ENCODE data around the gene ZKSCAN8. TPM values are rescaled to one million over a fixed set of nuclear protein-coding genes. Genes with fewer than 3 reads are reported as not detected.
A peak's percentile ranks its signal among the peaks of the same experiment; 100 is the strongest.

ZKSCAN8 gene
- total RNA-seq, 2 donors from 2014 or later, result 29.0 to 41.6 TPM

- peak; percentile 94 for DNase-seq
- H3K9me3 ChIP-seq (ENCODE audit: control insufficient read depth, low read length), result no peaks in the 10 kb centered on the region
- no peak overlapping the region for H3K9ac ChIP-seq (ENCODE audit: extremely low read depth, low read length, poor library complexity, severe bottlenecking)
- peak overlapping the region; percentile 84 for H3K4me3 ChIP-seq (ENCODE audit: low read length)
- Mint-ChIP-seq H3K9me3 (peaks cover 6% of the 10 kb centered on the region), H3K27me3 (ENCODE audit: insufficient read depth) (peaks cover 59% of the 10 kb centered on the region), H3K4me1 (peaks cover 5% of the 10 kb centered on the region), H3K4me3 (peak overlapping the region; percentile 76), H3K36me3 (ENCODE audit: low read depth) (no peaks in the 10 kb centered on the region), H3K27ac (peak overlapping the region; percentile 64)
- H3K4me1 ChIP-seq (ENCODE audit: control insufficient read depth, insufficient read depth, low read length), result peaks cover 4% of the 10 kb centered on the region
- peaks cover 54% of the 10 kb centered on the region for H3K27me3 ChIP-seq (ENCODE audit: control insufficient read depth, insufficient read depth, low read length, poor library complexity, severe bottlenecking)
- WGBS, 2 experiments (ENCODE audit: insufficient coverage in 1 of 2, insufficient read length in 1 of 2), result 4 to 8% methylated on average over 14 to 54 of the region's 54 CpGs
- no peaks in the 10 kb centered on the region for H3K36me3 ChIP-seq (ENCODE audit: control insufficient read depth, insufficient read depth, low read length)
- TF ChIP-seq CTCF (conservative IDR thresholded peaks at IDR 0.05), result peak; percentile 77
- H3K27ac ChIP-seq (ENCODE audit: low read depth, low read length), result no peak overlapping the region
Measured at GRCh38 chr6:28104392-28105244, 37.1 kb upstream of the ZKSCAN8 start.

- peak overlapping the region; percentile 76 for H3K4me3 Mint-ChIP-seq
- H3K4me1 Mint-ChIP-seq, result peaks cover 5% of the 10 kb centered on the region
- peaks cover 59% of the 10 kb centered on the region for H3K27me3 Mint-ChIP-seq (ENCODE audit: insufficient read depth)
- no peak overlapping the region for H3K9ac ChIP-seq (ENCODE audit: extremely low read depth, low read length, poor library complexity, severe bottlenecking)
- no peak for DNase-seq
- no peaks in the 10 kb centered on the region for H3K36me3 ChIP-seq (ENCODE audit: control insufficient read depth, insufficient read depth, low read length)
- H3K9me3 Mint-ChIP-seq, result peaks cover 6% of the 10 kb centered on the region
- H3K9me3 ChIP-seq (ENCODE audit: control insufficient read depth, low read length), result no peaks in the 10 kb centered on the region
- WGBS, 2 experiments (ENCODE audit: insufficient coverage in 1 of 2, insufficient read length in 1 of 2), result 37 to 47% methylated on average over 3 to 5 of the region's 5 CpGs
- H3K27ac ChIP-seq (ENCODE audit: low read depth, low read length), result no peak overlapping the region
- H3K27me3 ChIP-seq (ENCODE audit: control insufficient read depth, insufficient read depth, low read length, poor library complexity, severe bottlenecking), result peaks cover 53% of the 10 kb centered on the region
- peak overlapping the region; percentile 84 for H3K4me3 ChIP-seq (ENCODE audit: low read length)
- no peaks in the 10 kb centered on the region for H3K36me3 Mint-ChIP-seq (ENCODE audit: low read depth)
- H3K27ac Mint-ChIP-seq, result no peak overlapping the region
- TF ChIP-seq CTCF (conservative IDR thresholded peaks at IDR 0.05), result no peak
- H3K4me1 ChIP-seq (ENCODE audit: control insufficient read depth, insufficient read depth, low read length), result peaks cover 4% of the 10 kb centered on the region
Measured at GRCh38 chr6:28105245-28105639, 36.4 kb upstream of the ZKSCAN8 start.

DNA sequence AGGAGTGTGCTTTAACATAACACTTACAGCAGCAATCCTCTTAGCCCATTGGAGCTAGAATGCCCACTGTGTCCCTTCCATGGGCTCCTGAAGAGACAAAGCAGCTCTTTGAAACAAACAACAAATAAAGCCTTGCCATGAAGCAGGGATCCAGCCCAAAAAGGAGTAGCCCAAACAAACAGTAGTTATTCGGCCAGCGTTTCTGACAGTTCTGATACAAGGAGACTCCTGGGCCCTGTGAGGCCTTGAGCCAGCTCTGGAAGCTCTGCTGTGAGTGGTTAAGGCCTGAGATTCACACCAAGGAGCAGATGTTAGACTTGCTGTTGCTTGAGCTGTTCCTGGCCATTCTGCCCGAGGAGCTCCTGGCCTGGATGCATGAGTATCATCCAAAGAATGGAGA lies 34.2 kb upstream of the ZKSCAN8 start:
- no peaks in the 10 kb centered on the region for H3K36me3 ChIP-seq (ENCODE audit: control insufficient read depth, insufficient read depth, low read length)
- peaks cover 47% of the 10 kb centered on the region for H3K27me3 ChIP-seq (ENCODE audit: control insufficient read depth, insufficient read depth, low read length, poor library complexity, severe bottlenecking)
- no peaks in the 10 kb centered on the region for H3K36me3 Mint-ChIP-seq (ENCODE audit: low read depth)
- H3K4me1 Mint-ChIP-seq, result peaks cover 5% of the 10 kb centered on the region
- peaks cover 3% of the 10 kb centered on the region for H3K9me3 Mint-ChIP-seq
- H3K27ac Mint-ChIP-seq, result no peak overlapping the region
- no peak for DNase-seq
- peaks cover 4% of the 10 kb centered on the region for H3K4me1 ChIP-seq (ENCODE audit: control insufficient read depth, insufficient read depth, low read length)
- no peak for TF ChIP-seq CTCF (conservative IDR thresholded peaks at IDR 0.05)
- H3K9me3 ChIP-seq (ENCODE audit: control insufficient read depth, low read length), result no peaks in the 10 kb centered on the region
- H3K9ac ChIP-seq (ENCODE audit: extremely low read depth, low read length, poor library complexity, severe bottlenecking), result no peak overlapping the region
- H3K4me3 Mint-ChIP-seq, result no peak overlapping the region
- H3K4me3 ChIP-seq (ENCODE audit: low read length), result no peak overlapping the region
- peaks cover 57% of the 10 kb centered on the region for H3K27me3 Mint-ChIP-seq (ENCODE audit: insufficient read depth)
- WGBS, 2 experiments (ENCODE audit: insufficient coverage in 1 of 2, insufficient read length in 1 of 2), result 90 to 100% methylated on average over 2 to 3 of the region's 3 CpGs
- H3K27ac ChIP-seq (ENCODE audit: low read depth, low read length), result no peak overlapping the region

All from endodermal cell (in vitro differentiated cells).